ENCODE data around the gene TAOK3.

DNA sequence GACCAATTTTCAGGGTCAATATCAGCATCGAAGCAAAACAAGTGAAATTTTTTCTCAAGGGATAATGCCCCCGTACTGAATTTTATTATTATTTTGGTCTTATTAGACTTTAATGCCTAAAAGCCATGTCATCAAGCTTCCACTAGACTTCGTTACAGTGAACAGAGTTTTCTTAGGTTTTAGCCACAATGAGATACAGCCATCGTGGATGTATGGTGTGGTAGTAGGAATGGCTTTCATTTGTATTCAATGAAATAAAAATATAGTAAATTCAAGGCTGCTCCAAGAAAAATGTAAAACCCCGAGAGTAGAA, 11.7 kb downstream of the TAOK3 start:
- TF ChIP-seq CTCF (IDR thresholded peaks at IDR 0.05; ENCODE audit: low read length) = no peak
- no peak for TF ChIP-seq EZH2 (optimal IDR thresholded peaks at IDR 0.05; ENCODE audit: low read depth, low read length)
